Activated CD4-positive, alpha-beta T cell treated with anti-CD3 and anti-CD28 coated beads for 24 hours (primary cell): ENCODE results near the gene PSMB5.

Source experiments
- DNase-seq, 2 donors: peaks; one replicate each; pipeline ENCODE4 v3.0.0-alpha.2; 2020; ENCODE audit warnings: low read depth in 2 of 2

Gene PSMB5

GRCh38 chr14:23034498-23035302 lies at the start of gene PSMB5:
TSS of gene PSMB5 (minus strand) at chr14:23034900. CDS start at chr14:23034881, 19 bp downstream.
- DNase-seq: peak; percentile 72 to 75

DNA sequence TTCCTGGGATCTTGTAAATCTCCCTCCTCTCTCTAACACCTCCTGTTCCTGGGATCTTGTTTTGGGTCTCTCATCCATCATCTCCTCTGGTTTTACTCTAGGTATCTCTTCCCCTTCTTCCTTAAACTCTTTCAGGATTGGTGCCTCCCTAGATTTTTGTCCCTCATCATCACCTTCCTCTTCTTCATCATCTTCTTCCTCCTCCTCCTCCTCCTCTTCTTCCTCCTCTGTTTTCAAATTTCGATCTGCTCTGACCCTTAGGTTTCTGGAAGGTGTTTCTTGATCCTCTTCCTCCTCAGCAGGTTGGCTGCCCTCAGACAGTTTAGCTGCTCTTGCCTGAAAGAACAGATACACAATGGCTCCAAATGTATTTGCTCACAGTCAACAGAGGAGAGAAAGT lies 45.8 kb upstream of the PSMB5 start:
- DNase-seq: no peak

- no peak for DNase-seq
Measured at GRCh38 chr14:23079716-23080115, 45.0 kb upstream of the PSMB5 start.

DNA sequence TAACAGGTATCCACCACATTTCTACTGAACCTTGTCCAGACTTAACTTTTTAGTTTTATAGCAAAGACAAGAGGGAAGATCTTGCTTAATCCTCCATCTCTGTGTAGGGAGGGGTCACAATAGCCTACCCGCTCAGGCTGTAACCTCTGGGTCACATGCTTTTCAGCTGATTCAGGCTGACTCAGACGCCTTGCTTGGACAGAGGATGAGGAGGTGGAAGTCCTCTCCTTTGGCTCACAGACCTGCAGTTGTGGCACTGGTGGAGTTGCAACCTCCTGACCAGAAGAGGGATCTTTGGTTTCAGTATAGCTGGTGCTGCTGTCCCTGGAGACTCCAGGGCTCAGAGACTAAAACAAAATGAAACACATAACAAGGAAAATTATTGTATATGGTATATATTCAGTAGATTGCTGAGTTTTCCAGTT lies 44.0 kb upstream of the PSMB5 start:
- no peak for DNase-seq

DNA sequence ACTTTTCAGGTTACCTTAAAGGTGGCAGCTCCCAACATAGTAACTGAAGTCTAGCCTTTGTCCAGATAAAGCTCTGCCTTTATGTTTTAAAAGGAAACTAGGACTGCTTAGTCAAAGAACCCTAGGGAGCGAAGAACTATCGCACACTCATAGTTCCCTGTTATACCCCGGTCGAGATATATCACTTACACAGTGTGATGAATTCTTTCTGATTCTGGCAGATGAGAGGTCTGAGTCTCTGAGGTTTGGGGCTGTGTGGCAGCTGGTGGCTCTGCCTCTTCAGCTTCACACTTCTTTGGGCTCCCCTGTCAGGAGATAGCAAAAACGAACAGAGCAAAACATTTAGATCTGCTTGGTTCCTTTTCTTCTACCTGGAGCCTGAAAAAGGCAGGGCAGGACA lies 43.3 kb upstream of the PSMB5 start:
- no peak for DNase-seq

DNA sequence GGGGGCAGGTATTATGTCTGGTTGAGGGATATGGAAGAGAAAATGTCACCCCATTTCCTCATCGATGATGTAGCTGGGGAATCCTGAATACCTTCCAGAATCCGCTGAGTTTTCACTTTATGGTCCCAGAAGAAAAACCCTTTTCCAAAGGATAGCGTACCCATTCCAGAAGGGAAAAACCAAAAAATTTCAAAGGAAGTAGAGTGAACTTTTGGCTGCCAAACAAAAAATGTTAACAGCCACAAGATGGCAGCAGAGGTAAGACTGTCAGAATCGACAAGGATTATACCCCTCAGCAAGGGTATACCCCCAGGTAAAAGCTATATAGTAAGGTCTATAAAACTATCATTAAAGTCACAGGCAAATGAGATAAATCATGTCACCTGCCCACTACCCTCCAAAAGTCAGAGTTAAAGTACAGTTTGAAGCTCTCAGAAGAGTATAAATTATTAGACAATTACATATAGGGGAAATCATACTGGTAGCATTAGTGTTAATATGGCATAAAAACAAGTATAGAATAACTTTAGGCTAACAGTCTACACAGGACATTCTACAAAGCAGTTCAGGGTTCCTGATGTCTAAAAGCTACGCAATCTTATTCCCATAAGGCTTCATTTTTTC lies 42.2 kb upstream of the PSMB5 start:
- peak in 1 of 2 donors; percentile 43 for DNase-seq

DNA sequence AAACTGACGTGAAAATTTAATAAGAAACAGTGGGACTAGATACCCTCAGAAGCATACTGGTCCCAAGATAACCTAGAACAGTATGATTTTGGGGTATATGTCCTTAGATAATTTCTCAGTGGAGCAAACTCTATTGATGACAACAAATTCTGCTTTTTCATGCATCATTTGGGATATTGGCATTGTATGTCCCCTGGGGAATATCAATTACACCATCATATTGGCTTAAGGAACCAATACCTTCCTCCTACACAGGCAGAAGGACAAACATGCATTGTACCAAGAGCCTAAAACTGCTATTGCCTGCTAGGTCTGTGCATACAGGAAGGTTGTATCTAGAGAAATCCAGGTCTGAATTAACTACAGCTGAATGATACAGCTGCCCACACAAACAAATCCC lies 40.2 kb upstream of the PSMB5 start:
- DNase-seq: no peak

DNA sequence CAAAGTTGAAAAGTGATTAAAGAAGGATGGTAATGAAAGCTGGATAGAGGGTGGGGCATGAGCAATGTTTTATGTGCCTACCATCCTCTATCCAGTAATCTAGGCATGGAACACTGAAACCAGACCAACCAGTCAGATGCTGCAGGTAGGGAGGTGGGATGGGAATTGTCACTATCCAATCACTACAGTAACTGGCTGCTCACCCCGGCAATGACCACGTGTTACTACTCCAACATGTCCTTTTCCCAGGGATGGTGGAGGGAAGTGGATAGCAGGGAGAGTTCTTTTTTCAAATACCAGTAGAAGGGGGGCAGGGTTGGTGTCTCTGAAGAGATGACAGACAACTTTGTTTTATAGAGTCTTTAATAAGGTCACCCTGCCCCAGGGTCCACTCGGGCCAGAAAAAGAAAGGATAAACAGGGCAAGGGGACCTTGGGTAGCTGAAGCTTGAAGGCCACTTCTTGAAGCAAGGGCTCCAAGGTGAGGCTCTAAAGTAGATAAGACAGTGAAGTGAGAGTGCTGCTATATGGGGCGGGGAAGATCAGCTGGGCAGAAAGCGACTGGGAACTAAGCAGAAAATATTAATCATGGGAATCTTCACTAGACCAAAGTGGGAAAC lies 37.3 kb upstream of the PSMB5 start:
- DNase-seq: no peak

- DNase-seq: peak; percentile 62 to 72
Measured at GRCh38 chr14:23071244-23071920, 36.7 kb upstream of the PSMB5 start.

DNA sequence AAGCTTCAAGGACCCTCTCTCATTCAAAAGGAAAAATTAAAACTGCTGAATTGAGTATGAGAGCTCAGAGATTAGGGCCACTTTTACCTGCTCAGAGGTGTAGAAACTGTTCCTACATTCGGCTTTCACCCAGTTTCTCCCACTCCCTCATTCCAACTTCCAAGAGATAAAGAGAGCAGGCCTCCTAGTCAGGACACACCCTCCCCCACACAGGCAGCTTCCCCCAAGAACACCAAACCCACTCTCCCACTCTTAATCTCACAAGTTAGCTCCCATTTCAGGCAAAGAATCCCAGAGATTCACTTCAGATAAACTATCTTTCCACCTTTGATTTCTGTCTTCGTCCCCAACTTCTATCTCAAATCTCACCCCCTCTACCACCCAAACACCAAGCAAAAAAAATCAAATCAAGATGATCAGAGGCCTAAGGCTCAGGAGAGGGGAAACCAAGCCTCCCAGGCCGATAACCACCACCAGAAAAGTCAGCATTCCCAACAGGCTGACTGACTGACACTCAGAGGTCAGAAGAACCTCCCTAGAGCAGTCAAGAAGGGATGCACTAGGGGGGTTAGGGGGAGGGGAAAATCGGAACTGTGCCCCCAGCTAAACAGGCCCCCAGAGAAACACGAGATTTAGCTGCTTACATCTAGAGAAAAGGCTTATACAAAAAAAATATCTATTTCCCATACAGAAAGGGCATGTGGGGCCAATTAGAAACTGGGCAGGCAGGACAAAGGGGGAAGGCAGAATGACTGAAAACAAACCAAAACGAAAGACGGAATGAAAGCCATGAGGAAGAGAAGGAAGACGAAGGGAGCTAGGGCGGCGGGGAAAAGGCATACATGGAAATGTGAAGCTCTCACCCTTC lies 35.8 kb upstream of the PSMB5 start:
- DNase-seq: no peak

DNA sequence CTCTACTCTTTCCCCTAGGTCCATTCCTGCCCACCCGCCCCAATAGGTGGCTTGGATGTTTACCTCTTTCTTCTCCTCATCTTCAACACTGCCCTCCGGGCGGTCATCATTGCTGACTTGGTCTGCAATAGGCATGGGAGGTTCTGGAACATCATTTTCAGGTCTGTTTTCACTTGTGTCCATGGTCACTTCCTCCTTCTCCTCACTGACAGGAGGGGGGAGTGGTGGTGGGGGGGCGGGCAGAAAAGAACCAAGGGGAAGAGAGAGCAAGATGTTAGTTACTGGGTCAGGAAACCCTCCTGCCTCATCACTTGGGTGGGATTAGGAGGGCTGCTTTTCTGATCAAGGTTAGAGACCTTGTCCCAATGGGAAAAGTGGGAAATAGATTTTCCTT lies 34.7 kb upstream of the PSMB5 start:
- DNase-seq: no peak

DNA sequence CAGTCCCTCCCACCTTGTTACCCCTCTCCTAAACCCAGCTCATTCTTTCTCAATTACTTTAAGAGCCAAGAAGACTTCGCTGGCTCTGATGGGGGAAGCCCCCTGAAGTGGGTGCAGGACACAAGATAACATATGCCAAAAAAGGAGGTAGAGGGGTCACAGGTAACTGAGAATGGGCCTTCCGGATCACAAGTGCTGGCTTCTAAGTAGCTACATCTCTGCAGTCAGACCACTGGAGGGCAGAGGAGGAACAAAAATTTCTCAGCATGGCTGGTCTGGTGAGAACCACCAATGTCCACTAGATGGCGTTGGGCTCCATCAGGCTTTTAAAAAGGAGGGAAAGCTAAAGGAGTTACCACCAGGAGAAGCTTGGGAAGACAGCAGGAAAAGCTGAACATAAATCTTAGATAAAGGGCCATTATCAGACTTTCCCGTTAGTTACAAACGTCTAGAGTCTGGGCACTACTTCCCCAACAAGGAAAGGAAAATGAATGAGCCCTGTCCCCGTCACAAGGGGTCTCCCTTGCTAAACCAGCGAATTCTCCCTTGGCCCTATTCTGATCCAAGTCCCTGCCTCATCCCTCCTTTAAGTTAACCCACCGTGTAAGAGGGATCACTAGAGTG lies 34.2 kb upstream of the PSMB5 start:
- peak; percentile 48 to 60 for DNase-seq

DNA sequence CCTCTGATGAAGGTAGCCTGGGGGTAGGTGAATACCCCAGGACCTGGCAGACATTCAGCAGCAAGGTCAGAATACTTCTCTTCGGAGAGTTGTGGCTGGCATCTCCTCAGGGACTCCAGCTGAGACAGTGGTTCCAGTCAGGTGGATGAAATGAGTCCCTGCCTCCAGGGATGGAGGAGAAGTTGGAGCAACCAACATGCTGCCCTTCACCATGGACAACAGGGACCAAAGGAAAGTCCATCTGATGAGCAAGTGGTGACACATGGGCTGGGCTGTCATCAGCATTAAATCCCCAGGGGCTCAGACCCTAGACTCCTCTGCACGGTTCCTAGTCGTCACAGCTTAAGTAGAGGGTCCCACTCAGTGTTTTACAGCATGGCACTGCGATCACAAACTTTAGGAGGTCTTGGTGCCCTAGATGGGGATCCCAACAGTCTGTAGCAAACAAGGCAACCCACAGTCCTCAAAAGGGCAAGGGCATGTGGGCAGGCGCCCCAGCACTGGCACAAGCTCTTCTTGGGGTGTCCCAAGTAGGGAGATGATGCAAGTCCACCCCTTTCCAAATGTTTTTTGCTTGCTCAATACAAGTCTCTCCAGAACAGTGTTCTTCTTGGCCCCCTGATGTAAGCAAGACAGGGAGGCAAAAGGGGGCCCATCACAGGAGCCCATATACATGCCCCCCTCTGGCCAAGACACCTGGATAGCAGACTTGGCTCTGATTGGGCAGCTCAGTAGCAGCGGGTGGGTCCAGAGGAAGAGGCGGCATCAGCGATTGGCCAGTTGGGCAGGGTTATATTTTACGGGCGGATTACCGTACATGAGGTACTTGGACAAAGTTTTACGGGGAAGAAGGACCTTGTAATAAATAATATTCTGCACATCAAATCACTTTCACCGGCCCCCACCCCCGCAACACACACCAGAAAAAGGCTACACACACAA lies 33.4 kb upstream of the PSMB5 start:
- no peak for DNase-seq

DNA sequence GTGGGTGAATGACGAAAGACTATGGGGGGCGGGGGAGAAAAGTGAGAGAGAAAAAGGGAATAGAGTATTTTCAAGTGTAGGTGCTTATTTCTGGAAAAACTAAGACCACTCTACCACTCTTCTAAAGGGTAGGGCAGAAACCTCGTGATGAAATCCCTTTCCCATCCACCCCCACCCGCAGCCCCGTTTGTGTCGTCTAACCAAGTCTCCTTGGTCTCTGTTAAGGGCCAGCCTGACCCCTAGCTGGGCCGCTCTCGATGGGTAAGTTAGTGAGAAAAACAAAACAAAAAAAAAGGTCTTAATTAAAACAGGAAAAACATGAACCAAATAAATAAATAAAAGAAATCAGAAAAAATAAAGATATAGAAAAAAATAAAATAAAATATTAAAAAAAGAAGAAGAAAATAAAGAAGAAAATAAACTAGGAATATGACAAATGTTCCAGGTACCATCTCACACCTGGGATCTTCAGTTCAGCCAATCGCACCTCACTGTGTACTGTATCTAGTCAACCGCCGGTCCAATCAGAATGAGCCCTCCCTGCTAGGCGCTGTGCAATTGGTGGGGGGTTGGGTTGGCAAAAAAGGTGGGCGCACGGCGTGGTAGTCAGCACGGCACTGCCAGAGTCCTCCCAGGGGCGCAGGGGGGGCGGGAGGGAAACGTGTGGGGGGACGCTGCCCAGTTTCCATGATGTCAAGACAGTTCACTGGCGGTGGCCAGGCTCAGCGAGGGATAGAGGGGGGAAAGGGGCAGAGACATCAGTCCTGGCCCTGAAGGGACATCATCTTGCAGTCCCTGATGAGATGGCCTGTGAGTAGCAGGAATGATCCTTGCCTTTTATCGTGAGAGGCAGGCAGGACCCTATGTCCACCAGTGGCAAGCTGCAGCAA lies 32.4 kb upstream of the PSMB5 start:
- no peak for DNase-seq

DNA sequence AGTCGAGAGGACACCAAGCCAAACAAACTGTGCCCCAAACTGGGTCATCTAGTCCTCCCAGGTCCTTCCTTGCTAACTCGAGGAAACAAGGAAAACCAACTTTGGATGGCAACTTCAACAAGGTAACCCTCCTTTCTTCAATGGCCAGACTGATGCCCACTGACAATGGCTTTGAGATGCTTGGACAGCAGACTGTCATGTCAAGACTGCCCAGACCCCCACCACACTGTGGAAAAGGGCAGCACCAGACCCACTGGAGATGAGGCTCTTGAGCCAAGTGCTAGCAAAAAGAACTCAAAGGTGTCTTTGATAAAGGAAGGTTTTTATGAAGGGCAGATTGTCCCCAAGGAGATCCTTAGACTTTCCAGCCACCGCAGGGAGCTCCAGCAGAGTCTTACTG lies 31.7 kb upstream of the PSMB5 start:
- no peak for DNase-seq

DNA sequence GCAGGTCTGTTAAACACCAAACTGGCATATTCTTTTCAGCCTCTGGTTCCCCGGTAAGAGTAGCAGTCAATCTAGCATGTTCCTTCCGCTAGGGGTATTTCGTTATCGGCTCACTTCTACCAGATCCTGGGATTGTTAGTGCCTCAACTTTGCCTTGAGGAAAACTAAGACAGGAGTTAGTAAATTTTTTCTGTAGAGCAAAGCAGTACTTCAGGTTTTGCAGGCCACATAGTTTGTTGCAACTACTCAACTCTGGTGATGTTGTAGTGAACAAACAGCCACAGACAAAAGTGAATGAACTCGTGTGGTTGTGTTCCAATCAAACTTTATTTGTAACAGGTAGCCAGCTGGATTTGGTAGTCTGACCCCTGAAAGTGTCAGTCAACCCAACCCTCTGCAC lies 28.9 kb upstream of the PSMB5 start:
- no peak for DNase-seq

DNA sequence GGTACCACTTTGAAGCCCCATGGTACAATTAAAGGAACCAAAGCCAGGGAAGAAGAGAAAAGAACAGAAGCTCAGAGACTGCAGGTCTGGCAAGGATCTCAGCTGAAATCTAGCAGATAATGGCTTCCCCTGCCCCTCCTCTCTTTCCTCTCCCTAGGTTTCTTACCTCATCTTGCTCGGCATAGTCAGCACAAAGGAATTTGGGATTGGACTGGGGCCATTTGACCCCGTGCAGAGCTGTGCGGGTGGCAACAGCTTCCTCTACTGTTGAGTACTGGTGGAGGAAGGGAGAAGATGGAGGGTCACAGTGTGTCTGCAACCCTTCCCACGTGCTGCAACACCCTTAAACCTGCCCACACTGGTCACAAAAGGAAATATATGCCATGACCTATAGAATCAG lies 27.3 kb upstream of the PSMB5 start:
- DNase-seq: no peak

- no peak for DNase-seq
Measured at GRCh38 chr14:23060536-23061260, 26.0 kb upstream of the PSMB5 start.
